Measurements from ENCODE around the gene PGRMC2. TPM values are rescaled to one million over a fixed set of nuclear protein-coding genes. Genes with fewer than 3 reads are reported as not detected.

The PGRMC2 gene
- total and polyA plus RNA-seq, 2 experiments from 2014 or later, result 14.0 to 38.9 TPM

DNA sequence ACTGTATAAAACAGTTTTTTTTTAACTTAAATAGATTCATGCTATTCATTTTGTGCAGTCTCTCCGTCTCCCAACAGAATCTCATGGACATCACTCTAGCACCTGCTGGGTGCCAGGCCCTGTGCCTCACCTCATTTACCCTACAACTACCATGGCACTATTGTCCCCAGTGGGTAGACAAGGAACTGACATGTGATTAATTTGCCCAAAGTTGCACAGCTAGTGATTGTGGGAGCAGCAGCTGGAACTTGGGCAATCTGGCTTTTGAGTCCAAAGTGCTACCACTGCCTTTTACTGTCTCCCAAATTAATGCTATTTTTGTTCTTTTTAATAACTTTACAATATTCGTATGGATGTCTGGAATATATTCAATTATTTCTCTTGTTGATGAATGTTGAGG lies 11.2 kb upstream of the PGRMC2 start:
- Histone ChIP-seq H3K9me3 (ENCODE audit: low read depth) (no peaks in the 10 kb centered on the region), H3K36me3 (no peaks in the 10 kb centered on the region), H3K4me3 (no peak overlapping the region), H3K27me3 (no peaks in the 10 kb centered on the region), H3K27ac (no peak overlapping the region), H3K4me1 (ENCODE audit: low read depth) (no peaks in the 10 kb centered on the region)
- DNase-seq (ENCODE audit: low read depth in 1 of 2, low spot score in 1 of 2), result no peak
- TF ChIP-seq, protein P1, sequence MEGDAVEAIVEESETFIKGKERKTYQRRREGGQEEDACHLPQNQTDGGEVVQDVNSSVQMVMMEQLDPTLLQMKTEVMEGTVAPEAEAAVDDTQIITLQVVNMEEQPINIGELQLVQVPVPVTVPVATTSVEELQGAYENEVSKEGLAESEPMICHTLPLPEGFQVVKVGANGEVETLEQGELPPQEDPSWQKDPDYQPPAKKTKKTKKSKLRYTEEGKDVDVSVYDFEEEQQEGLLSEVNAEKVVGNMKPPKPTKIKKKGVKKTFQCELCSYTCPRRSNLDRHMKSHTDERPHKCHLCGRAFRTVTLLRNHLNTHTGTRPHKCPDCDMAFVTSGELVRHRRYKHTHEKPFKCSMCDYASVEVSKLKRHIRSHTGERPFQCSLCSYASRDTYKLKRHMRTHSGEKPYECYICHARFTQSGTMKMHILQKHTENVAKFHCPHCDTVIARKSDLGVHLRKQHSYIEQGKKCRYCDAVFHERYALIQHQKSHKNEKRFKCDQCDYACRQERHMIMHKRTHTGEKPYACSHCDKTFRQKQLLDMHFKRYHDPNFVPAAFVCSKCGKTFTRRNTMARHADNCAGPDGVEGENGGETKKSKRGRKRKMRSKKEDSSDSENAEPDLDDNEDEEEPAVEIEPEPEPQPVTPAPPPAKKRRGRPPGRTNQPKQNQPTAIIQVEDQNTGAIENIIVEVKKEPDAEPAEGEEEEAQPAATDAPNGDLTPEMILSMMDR (IDR thresholded peaks at IDR 0.05; ENCODE audit: low read depth, low read length), result no peak

DNA sequence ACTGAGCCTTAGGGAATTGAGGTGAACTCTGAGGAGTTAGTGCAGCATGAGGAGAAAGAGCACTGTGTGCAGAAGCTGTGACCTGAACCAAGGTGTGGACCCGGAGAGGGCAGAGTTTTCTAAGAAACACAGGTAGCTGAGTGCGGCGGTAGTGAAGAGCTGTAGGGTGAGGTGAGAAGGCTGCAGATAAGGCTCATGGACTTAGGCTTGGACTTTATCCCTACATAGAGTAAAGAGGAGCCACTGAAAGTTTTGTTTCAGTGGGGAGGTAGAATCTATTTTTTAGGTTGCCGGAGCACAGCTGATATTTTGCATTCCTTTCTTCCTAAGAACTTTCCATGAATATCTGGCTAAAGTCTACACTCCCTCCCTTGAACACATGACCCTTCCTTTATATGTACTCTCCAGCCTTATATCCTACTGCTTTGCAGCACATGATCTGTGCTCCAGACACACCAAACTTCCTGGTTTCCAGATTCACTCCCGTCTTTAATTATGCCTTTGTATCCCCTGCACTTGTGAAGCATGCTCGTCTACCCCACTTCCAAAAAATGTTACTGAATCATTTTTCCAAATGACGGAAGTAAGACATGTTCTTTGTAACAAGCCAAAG lies 10.6 kb upstream of the PGRMC2 start:
- no peak overlapping the region for H3K4me3 ChIP-seq
- H3K4me1 ChIP-seq (ENCODE audit: low read depth), result no peaks in the 10 kb centered on the region
- DNase-seq (ENCODE audit: low read depth in 1 of 2, low spot score in 1 of 2), result no peak

DNA sequence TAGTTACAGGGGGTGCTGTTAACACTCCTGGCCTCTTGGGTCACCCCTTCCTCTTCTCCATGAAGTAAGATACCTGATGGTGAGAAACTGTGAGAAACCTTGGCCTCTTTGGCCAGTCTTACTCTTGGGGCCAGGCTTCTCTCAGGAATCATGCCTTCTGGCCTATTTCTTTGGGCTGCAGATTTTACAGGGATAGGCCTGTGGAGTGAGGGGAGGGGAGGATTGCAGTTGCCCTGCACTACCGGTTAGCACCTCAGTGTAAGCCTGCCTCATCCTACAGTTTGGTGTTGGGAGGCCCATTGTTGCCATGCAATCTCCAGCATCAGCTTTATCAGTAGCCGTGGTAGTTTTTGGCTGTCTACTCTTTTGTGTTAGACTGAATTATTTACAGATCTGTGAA lies 7.6 kb upstream of the PGRMC2 start:
- DNase-seq (ENCODE audit: low read depth in 1 of 2, low spot score in 1 of 2), result no peak
- Histone ChIP-seq H3K27me3 (no peaks in the 10 kb centered on the region), H3K4me1 (ENCODE audit: low read depth) (no peaks in the 10 kb centered on the region), H3K27ac (no peak overlapping the region), H3K4me3 (no peak overlapping the region), H3K36me3 (no peaks in the 10 kb centered on the region), H3K9me3 (ENCODE audit: low read depth) (no peaks in the 10 kb centered on the region)
- TF ChIP-seq, protein P1 (IDR thresholded peaks at IDR 0.05; ENCODE audit: low read depth, low read length), result no peak

More for the DNA sequence above, 10.6 kb upstream of the PGRMC2 start:
- H3K27ac ChIP-seq, result no peak overlapping the region
- TF ChIP-seq, protein P1 (IDR thresholded peaks at IDR 0.05; ENCODE audit: low read depth, low read length), result no peak
- H3K27me3 ChIP-seq, result no peaks in the 10 kb centered on the region
- H3K9me3 ChIP-seq (ENCODE audit: low read depth), result no peaks in the 10 kb centered on the region
- no peaks in the 10 kb centered on the region for H3K36me3 ChIP-seq

DNA sequence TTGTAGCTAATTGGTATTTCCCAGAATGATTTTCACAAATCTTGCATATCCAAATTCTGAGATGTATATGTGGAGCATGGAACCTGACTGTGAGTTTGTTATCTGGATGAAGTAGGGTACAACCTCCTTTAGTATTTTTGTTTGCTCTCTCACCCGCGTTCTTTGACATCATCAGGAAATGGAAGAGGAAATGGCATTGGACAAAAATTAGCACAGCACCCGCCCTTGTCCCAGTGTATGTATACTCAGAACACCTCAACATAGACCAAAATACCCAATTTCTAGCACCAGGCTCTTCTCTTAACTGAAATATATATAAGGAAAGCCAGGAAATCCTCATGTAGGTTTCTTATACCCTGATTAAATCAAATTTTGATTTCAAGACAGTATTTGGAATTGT lies 6.9 kb upstream of the PGRMC2 start:
- TF ChIP-seq, protein P1 (IDR thresholded peaks at IDR 0.05; ENCODE audit: low read depth, low read length), result no peak
- Histone ChIP-seq H3K27ac (no peak overlapping the region), H3K4me3 (no peak overlapping the region), H3K4me1 (ENCODE audit: low read depth) (no peaks in the 10 kb centered on the region), H3K27me3 (no peaks in the 10 kb centered on the region), H3K36me3 (no peaks in the 10 kb centered on the region), H3K9me3 (ENCODE audit: low read depth) (no peaks in the 10 kb centered on the region)
- no peak for DNase-seq (ENCODE audit: low read depth in 1 of 2, low spot score in 1 of 2)

DNA sequence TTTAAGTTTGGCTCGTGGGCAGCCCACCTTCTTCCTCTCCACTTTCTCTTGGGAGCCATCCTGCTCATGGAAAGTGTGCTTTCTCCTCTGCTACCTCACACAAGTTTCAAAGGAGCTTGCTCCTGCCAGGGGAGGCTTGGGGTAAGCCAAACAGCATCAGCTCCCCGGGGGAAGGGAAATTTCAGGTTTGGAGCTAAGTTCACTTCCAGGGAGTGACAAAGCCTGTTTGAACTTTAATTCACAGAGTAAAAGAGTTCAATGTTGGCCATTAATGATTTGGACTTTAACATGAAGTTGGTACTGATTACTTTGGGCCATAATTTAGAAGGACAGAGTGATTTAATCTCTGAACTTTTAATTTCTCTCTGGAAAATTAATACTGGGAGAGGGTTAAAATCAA lies 4.7 kb upstream of the PGRMC2 start:
- H3K27ac ChIP-seq, result no peak overlapping the region
- TF ChIP-seq, protein P1 (IDR thresholded peaks at IDR 0.05; ENCODE audit: low read depth, low read length), result no peak
- no peaks in the 10 kb centered on the region for H3K36me3 ChIP-seq
- no peaks in the 10 kb centered on the region for H3K9me3 ChIP-seq (ENCODE audit: low read depth)
- no peak for DNase-seq (ENCODE audit: low read depth in 1 of 2, low spot score in 1 of 2)
- H3K27me3 ChIP-seq, result no peaks in the 10 kb centered on the region
- no peaks in the 10 kb centered on the region for H3K4me1 ChIP-seq (ENCODE audit: low read depth)
- H3K4me3 ChIP-seq, result no peak overlapping the region

All from cardiac muscle cell (in vitro differentiated cells and primary cell).